ENCODE results near the gene YBEY. TPM values are rescaled to one million over a fixed set of nuclear protein-coding genes. Genes with fewer than 3 reads are reported as not detected.

The YBEY gene
- total and polyA plus RNA-seq, 2 of the 8 experiments (the other 6 are each of a cell fraction or from before 2014, with no cell fraction given): 26.9 to 31.9 TPM

GRCh38 chr21:46347203-46347550 is 61.0 kb downstream of the YBEY start:
- FAIRE-seq (no peak), DNase-seq (ENCODE audit: low read depth in 1 of 2, low spot score in 2 of 2) (no peak)
- WGBS, 2 experiments (ENCODE audit: extremely low coverage in 1 of 2, insufficient coverage in 1 of 2, insufficient read length in 1 of 2, insufficient replicate concordance in 2 of 2, low coverage in 1 of 2, low lambda C conversion rate in 2 of 2, missing lambda C conversion rate in 1 of 2): 95% methylated on average over 10 of the region's 10 CpGs; no CpG with 5 or more reads in 1 of the 2 experiments
- POLR2A ChIA-PET (ENCODE audit: partially characterized antibody): no interaction called here
- no peaks in the 10 kb centered on the region for H3K4me1 ChIP-seq (replicated peaks in 1 of 4; ENCODE audit: control insufficient read depth in 3 of 4, insufficient read depth in 4 of 4, low read length in 3 of 4)
- no peak overlapping the region for H3K4ac ChIP-seq (replicated peaks; ENCODE audit: insufficient read length, low read depth, low read length)
- H2BK12ac ChIP-seq (ENCODE audit: low read depth, low read length): no peak overlapping the region
- no peak overlapping the region for H2AFZ ChIP-seq (ENCODE audit: low read length)
- H3K14ac ChIP-seq (ENCODE audit: insufficient read length): no peak overlapping the region
- no peak overlapping the region for H3K4me2 ChIP-seq (ENCODE audit: insufficient read depth in 1 of 2, low read depth in 2 of 2, low read length in 2 of 2)
- no peak overlapping the region for H3K56ac ChIP-seq (replicated peaks; ENCODE audit: insufficient read length, low read depth, low read length)
- no peaks in the 10 kb centered on the region for H3K23me2 ChIP-seq (ENCODE audit: low read depth, low read length)
- no peak overlapping the region for H3K4me3 ChIP-seq (ENCODE audit: extremely low read depth in 1 of 4, insufficient read depth in 2 of 4, low read depth in 3 of 4, low read length in 4 of 4)
- H3K23ac ChIP-seq (ENCODE audit: insufficient read length): no peak overlapping the region
- H3K9me3 ChIP-seq (ENCODE audit: insufficient read depth in 2 of 2, low read depth in 1 of 2, low read length in 1 of 2): no peaks in the 10 kb centered on the region
- peaks cover 0 to 15% of the 10 kb centered on the region in 2 experiments; a peak in 2 of 4 replicates for H3K79me2 ChIP-seq (ENCODE audit: control insufficient read depth in 1 of 2, insufficient read depth in 2 of 2, low read length in 2 of 2)
- no peak overlapping the region for H2BK5ac ChIP-seq (ENCODE audit: low read depth, low read length)
- no peak overlapping the region for H3K27ac ChIP-seq (ENCODE audit: low read depth, low read length)
- no peak overlapping the region for H3K9ac ChIP-seq (replicated peaks in 1 of 4; ENCODE audit: extremely low read depth in 1 of 4, low read depth in 3 of 4, low read length in 3 of 4)
- peaks cover 6% of the 10 kb centered on the region; the same call in 1 of the 2 replicates for H3K79me1 ChIP-seq (ENCODE audit: low read depth, low read length)
- H3K18ac ChIP-seq (ENCODE audit: extremely low read depth, low read length): no peak overlapping the region
- no peak overlapping the region for H2AK5ac ChIP-seq (ENCODE audit: low read depth, low read length)
- no peak overlapping the region for H4K91ac ChIP-seq (replicated peaks; ENCODE audit: insufficient read length, low read length)
- H2BK20ac ChIP-seq (ENCODE audit: low read length): no peak overlapping the region
- H4K20me1 ChIP-seq (replicated peaks in 1 of 2; ENCODE audit: control insufficient read depth in 1 of 2, insufficient read depth in 2 of 2, low read length in 2 of 2): peaks cover 7 to 8% of the 10 kb centered on the region in 2 experiments
- H4K8ac ChIP-seq (ENCODE audit: extremely low read depth, insufficient read depth, low read length): no peak overlapping the region
- no peak overlapping the region for H2BK15ac ChIP-seq (ENCODE audit: low read length)
- CTCF ChIA-PET (ENCODE audit: partially characterized antibody): interaction anchor here (1.1 kb wide), 1 partner anchor 11 kb away, joined by 3 read pairs; no protein-coding TSS in a partner anchor
- no peaks in the 10 kb centered on the region for H3K27me3 ChIP-seq (replicated peaks in 1 of 4; ENCODE audit: control insufficient read depth in 3 of 4, extremely low read depth in 1 of 4, insufficient read depth in 3 of 4, low read length in 3 of 4)
- no peak overlapping the region for H4K5ac ChIP-seq (ENCODE audit: insufficient read length, low read depth, low read length)
- peaks cover 17 to 50% (median 36%) of the 10 kb centered on the region in 4 experiments; a peak in 7 of 8 replicates for H3K36me3 ChIP-seq (ENCODE audit: control insufficient read depth in 2 of 4, insufficient read depth in 4 of 4, low read length in 3 of 4)
- no peak overlapping the region for H2BK120ac ChIP-seq (replicated peaks; ENCODE audit: low read depth, low read length)
- TF ChIP-seq ATF2 (IDR thresholded peaks at IDR 0.05; ENCODE audit: low read length): no peak
- no peak for TF ChIP-seq TEAD4 (IDR thresholded peaks at IDR 0.05; ENCODE audit: low read depth, low read length)
- no peak for TF ChIP-seq CTCF (IDR thresholded peaks at IDR 0.05; ENCODE audit: control extremely low read depth in 1 of 3, insufficient read depth in 1 of 3, low read depth in 1 of 3, low read length in 3 of 3)
- TF ChIP-seq CHD2 (IDR thresholded peaks at IDR 0.05; ENCODE audit: low read length): no peak
- TF ChIP-seq NANOG (IDR thresholded peaks at IDR 0.05; ENCODE audit: insufficient read depth, low read depth, low read length, poor library complexity, severe bottlenecking): no peak

All from H1 (cell line).